ENCODE measurements around the gene RAB5IF. TPM values are rescaled to one million over a fixed set of nuclear protein-coding genes. Genes with fewer than 3 reads are reported as not detected.
A peak's percentile ranks its signal among the peaks of the same experiment; 100 is the strongest.

The RAB5IF gene
- total and polyA plus RNA-seq, 2 of the 13 experiments (the other 11 are each of a cell fraction or from before 2014, with no cell fraction given), result 261 to 305 TPM

GRCh38 chr20:36607586-36608387, 2.2 kb downstream of the RAB5IF start (continued):
- TF ChIP-seq ZNF530 (CRISPR knock-in tag; IDR thresholded peaks at IDR 0.05; ENCODE audit: low read depth) (no peak), DNMT3B (CRISPR knock-in tag; conservative IDR thresholded peaks at IDR 0.05) (peak; percentile 81), E2F2 (CRISPR knock-in tag; IDR thresholded peaks at IDR 0.05; ENCODE audit: borderline replicate concordance) (no peak), ZNF800 (CRISPR knock-in tag; IDR thresholded peaks at IDR 0.05) (no peak), ZNF335 (CRISPR knock-in tag; IDR thresholded peaks at IDR 0.05) (no peak; the same call in none of the 2 replicates), ZFP36 (IDR thresholded peaks at IDR 0.05; ENCODE audit: borderline replicate concordance, low read depth, low read length, partially characterized antibody) (no peak), DBP (CRISPR knock-in tag; IDR thresholded peaks at IDR 0.05; ENCODE audit: not compliant biosample characterization) (no peak), ZNF563 (CRISPR knock-in tag; IDR thresholded peaks at IDR 0.05) (no peak), ZNF17 (CRISPR knock-in tag; IDR thresholded peaks at IDR 0.05) (no peak), SCMH1 (CRISPR knock-in tag; IDR thresholded peaks at IDR 0.05; ENCODE audit: borderline replicate concordance) (no peak), ZNF644 (CRISPR knock-in tag; IDR thresholded peaks at IDR 0.05; ENCODE audit: low read depth) (peak; percentile 94)
- TF ChIP-seq, protein P1, sequence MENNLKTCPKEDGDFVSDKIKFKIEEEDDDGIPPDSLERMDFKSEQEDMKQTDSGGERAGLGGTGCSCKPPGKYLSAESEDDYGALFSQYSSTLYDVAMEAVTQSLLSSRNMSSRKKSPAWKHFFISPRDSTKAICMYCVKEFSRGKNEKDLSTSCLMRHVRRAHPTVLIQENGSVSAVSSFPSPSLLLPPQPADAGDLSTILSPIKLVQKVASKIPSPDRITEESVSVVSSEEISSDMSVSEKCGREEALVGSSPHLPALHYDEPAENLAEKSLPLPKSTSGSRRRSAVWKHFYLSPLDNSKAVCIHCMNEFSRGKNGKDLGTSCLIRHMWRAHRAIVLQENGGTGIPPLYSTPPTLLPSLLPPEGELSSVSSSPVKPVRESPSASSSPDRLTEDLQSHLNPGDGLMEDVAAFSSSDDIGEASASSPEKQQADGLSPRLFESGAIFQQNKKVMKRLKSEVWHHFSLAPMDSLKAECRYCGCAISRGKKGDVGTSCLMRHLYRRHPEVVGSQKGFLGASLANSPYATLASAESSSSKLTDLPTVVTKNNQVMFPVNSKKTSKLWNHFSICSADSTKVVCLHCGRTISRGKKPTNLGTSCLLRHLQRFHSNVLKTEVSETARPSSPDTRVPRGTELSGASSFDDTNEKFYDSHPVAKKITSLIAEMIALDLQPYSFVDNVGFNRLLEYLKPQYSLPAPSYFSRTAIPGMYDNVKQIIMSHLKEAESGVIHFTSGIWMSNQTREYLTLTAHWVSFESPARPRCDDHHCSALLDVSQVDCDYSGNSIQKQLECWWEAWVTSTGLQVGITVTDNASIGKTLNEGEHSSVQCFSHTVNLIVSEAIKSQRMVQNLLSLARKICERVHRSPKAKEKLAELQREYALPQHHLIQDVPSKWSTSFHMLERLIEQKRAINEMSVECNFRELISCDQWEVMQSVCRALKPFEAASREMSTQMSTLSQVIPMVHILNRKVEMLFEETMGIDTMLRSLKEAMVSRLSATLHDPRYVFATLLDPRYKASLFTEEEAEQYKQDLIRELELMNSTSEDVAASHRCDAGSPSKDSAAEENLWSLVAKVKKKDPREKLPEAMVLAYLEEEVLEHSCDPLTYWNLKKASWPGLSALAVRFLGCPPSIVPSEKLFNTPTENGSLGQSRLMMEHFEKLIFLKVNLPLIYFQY (CRISPR knock-in tag; IDR thresholded peaks at IDR 0.05; ENCODE audit: borderline replicate concordance), result no peak
- TF ChIP-seq, protein P2, sequence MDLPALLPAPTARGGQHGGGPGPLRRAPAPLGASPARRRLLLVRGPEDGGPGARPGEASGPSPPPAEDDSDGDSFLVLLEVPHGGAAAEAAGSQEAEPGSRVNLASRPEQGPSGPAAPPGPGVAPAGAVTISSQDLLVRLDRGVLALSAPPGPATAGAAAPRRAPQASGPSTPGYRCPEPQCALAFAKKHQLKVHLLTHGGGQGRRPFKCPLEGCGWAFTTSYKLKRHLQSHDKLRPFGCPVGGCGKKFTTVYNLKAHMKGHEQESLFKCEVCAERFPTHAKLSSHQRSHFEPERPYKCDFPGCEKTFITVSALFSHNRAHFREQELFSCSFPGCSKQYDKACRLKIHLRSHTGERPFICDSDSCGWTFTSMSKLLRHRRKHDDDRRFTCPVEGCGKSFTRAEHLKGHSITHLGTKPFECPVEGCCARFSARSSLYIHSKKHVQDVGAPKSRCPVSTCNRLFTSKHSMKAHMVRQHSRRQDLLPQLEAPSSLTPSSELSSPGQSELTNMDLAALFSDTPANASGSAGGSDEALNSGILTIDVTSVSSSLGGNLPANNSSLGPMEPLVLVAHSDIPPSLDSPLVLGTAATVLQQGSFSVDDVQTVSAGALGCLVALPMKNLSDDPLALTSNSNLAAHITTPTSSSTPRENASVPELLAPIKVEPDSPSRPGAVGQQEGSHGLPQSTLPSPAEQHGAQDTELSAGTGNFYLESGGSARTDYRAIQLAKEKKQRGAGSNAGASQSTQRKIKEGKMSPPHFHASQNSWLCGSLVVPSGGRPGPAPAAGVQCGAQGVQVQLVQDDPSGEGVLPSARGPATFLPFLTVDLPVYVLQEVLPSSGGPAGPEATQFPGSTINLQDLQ (CRISPR knock-in tag; IDR thresholded peaks at IDR 0.05), result no peak
- TF ChIP-seq, protein P3, sequence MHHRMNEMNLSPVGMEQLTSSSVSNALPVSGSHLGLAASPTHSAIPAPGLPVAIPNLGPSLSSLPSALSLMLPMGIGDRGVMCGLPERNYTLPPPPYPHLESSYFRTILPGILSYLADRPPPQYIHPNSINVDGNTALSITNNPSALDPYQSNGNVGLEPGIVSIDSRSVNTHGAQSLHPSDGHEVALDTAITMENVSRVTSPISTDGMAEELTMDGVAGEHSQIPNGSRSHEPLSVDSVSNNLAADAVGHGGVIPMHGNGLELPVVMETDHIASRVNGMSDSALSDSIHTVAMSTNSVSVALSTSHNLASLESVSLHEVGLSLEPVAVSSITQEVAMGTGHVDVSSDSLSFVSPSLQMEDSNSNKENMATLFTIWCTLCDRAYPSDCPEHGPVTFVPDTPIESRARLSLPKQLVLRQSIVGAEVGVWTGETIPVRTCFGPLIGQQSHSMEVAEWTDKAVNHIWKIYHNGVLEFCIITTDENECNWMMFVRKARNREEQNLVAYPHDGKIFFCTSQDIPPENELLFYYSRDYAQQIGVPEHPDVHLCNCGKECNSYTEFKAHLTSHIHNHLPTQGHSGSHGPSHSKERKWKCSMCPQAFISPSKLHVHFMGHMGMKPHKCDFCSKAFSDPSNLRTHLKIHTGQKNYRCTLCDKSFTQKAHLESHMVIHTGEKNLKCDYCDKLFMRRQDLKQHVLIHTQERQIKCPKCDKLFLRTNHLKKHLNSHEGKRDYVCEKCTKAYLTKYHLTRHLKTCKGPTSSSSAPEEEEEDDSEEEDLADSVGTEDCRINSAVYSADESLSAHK (CRISPR knock-in tag; IDR thresholded peaks at IDR 0.05; ENCODE audit: borderline replicate concordance), result no peak

Data from HepG2 (cell line).